Mesothelial cell of epicardium (in vitro differentiated cells): ENCODE data around the gene PRKG1. TPM values are rescaled to one million over a fixed set of nuclear protein-coding genes. Genes with fewer than 3 reads are reported as not detected.

Experiments used
- DNase-seq, 2 experiments: peaks; one replicate each; pipeline ENCODE4 v3.0.0; 2021; ENCODE audit warnings: low spot score in 2 of 2; ENCODE audit not compliant: unreplicated experiment in 2 of 2
- H3K27ac Mint-ChIP-seq: 2 replicates; pipeline ENCODE4 v1.8.0; 2021; ENCODE audit warnings: mixed read lengths
- H3K27me3 Mint-ChIP-seq: 2 replicates; pipeline ENCODE4 v1.8.0; 2021; ENCODE audit warnings: low read depth, mixed read lengths
- H3K36me3 Mint-ChIP-seq: 2 replicates; pipeline ENCODE4 v1.8.0; 2021; ENCODE audit warnings: mixed read lengths
- H3K4me1 Mint-ChIP-seq: 2 replicates; pipeline ENCODE4 v1.8.0; 2021; ENCODE audit warnings: mixed read lengths
- H3K4me3 Mint-ChIP-seq: 2 replicates; pipeline ENCODE4 v1.8.0; 2021; ENCODE audit warnings: mild to moderate bottlenecking, moderate library complexity, mixed read lengths
- H3K9me3 Mint-ChIP-seq: 2 replicates; pipeline ENCODE4 v1.8.0; 2021; ENCODE audit warnings: mixed read lengths
- total RNA-seq: library from RNA; stranded (reverse); gene quantifications from 3 replicates; pipeline ENCODE4 v1.2.1, GENCODE V29; 2021
- TF ChIP-seq, protein P1 (sequence below): fragments of 200-600 bp; sonication (generic); IDR thresholded peaks from one replicate; pipeline ENCODE4 v1.5.0; 2021; ENCODE audit warnings: antibody characterized with exemption; ENCODE audit not compliant: unreplicated experiment

Gene PRKG1
- total RNA-seq, 1 donor from 2014 or later: 37.0 TPM

DNA sequence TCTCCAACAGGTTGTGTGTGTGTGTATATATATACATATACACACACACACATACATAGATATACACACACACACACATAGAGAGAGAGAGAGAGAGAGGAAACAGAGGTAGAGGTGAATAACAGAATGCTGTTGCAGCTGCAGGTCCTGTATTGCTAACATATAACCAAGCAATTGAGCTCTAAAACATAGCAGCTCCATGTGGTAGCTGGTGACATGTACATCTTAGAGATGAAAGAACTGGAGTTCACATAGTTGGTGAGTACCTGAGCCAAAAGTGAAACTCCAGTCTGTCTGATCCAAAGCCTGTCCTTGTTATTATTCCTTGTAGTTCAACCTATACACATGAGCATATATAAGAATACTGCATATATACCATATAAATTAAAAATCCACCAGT, 778.0 kb downstream of the PRKG1 start:
- no peaks in the 10 kb centered on the region for H3K27me3 Mint-ChIP-seq
- peaks cover 22% of the 10 kb centered on the region for H3K9me3 Mint-ChIP-seq
- H3K4me1 Mint-ChIP-seq: no peaks in the 10 kb centered on the region
- no peak for DNase-seq
- peaks cover 7% of the 10 kb centered on the region for H3K36me3 Mint-ChIP-seq
- no peak overlapping the region for H3K27ac Mint-ChIP-seq
- TF ChIP-seq, protein P1, sequence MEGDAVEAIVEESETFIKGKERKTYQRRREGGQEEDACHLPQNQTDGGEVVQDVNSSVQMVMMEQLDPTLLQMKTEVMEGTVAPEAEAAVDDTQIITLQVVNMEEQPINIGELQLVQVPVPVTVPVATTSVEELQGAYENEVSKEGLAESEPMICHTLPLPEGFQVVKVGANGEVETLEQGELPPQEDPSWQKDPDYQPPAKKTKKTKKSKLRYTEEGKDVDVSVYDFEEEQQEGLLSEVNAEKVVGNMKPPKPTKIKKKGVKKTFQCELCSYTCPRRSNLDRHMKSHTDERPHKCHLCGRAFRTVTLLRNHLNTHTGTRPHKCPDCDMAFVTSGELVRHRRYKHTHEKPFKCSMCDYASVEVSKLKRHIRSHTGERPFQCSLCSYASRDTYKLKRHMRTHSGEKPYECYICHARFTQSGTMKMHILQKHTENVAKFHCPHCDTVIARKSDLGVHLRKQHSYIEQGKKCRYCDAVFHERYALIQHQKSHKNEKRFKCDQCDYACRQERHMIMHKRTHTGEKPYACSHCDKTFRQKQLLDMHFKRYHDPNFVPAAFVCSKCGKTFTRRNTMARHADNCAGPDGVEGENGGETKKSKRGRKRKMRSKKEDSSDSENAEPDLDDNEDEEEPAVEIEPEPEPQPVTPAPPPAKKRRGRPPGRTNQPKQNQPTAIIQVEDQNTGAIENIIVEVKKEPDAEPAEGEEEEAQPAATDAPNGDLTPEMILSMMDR: no peak
- H3K4me3 Mint-ChIP-seq: no peak overlapping the region

GRCh38 chr10:51857305-51857704, 783.0 kb downstream of the PRKG1 start:
- Mint-ChIP-seq H3K4me1 (no peaks in the 10 kb centered on the region), H3K9me3 (peaks cover 16% of the 10 kb centered on the region), H3K27me3 (no peaks in the 10 kb centered on the region), H3K36me3 (peaks cover 4% of the 10 kb centered on the region), H3K4me3 (no peak overlapping the region), H3K27ac (no peak overlapping the region)
- DNase-seq: no peak
- TF ChIP-seq, protein P1: no peak

- peaks cover 9% of the 10 kb centered on the region for H3K9me3 Mint-ChIP-seq
- no peaks in the 10 kb centered on the region for H3K4me1 Mint-ChIP-seq
- no peaks in the 10 kb centered on the region for H3K27me3 Mint-ChIP-seq
- H3K4me3 Mint-ChIP-seq: no peak overlapping the region
- no peak overlapping the region for H3K27ac Mint-ChIP-seq
- TF ChIP-seq, protein P1: no peak
- no peak for DNase-seq
- H3K36me3 Mint-ChIP-seq: peaks cover 2% of the 10 kb centered on the region
These were observed 786.0 kb downstream of the PRKG1 start for GRCh38 chr10:51860257-51860656.

- Mint-ChIP-seq H3K4me3 (no peak overlapping the region), H3K27me3 (no peaks in the 10 kb centered on the region), H3K27ac (no peak overlapping the region), H3K36me3 (no peaks in the 10 kb centered on the region), H3K9me3 (peaks cover 2% of the 10 kb centered on the region), H3K4me1 (no peaks in the 10 kb centered on the region)
- TF ChIP-seq, protein P1: no peak
- DNase-seq: no peak
These were observed 786.8 kb downstream of the PRKG1 start for GRCh38 chr10:51861051-51861450.

DNA sequence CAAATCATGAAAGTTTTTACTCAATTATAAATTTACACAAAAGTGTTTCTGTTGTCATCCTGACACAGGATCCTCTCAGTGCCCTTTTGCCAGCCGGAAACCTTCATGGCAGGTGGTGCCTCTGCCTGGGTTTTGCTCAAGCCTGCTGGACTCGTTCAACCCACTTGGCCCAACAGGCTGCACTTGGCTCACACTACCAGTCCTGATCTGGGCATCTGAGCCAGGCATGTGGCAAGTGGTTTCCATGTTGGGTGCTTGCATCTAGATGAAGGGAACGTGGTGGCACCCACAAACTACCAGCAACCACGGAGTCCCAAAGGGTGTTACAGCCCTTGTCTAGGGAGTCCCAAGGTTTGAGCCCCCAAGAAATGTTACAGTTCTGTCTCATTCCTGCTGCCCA, 787.4 kb downstream of the PRKG1 start:
- H3K4me3 Mint-ChIP-seq: no peak overlapping the region
- no peaks in the 10 kb centered on the region for H3K9me3 Mint-ChIP-seq
- no peaks in the 10 kb centered on the region for H3K27me3 Mint-ChIP-seq
- TF ChIP-seq, protein P1: no peak
- no peaks in the 10 kb centered on the region for H3K4me1 Mint-ChIP-seq
- no peak for DNase-seq
- no peaks in the 10 kb centered on the region for H3K36me3 Mint-ChIP-seq
- no peak overlapping the region for H3K27ac Mint-ChIP-seq

GRCh38 chr10:51862149-51862548, 787.9 kb downstream of the PRKG1 start:
- no peaks in the 10 kb centered on the region for H3K27me3 Mint-ChIP-seq
- peaks cover 3% of the 10 kb centered on the region for H3K9me3 Mint-ChIP-seq
- H3K27ac Mint-ChIP-seq: no peak overlapping the region
- no peaks in the 10 kb centered on the region for H3K36me3 Mint-ChIP-seq
- TF ChIP-seq, protein P1: no peak
- no peak overlapping the region for H3K4me3 Mint-ChIP-seq
- H3K4me1 Mint-ChIP-seq: no peaks in the 10 kb centered on the region
- no peak for DNase-seq
